ENCODE measurements around the gene MCL1. TPM values are rescaled to one million over a fixed set of nuclear protein-coding genes. Genes with fewer than 3 reads are reported as not detected.

MCL1 gene
- total RNA-seq, 2 experiments from 2014 or later, result 302 to 303 TPM

DNA sequence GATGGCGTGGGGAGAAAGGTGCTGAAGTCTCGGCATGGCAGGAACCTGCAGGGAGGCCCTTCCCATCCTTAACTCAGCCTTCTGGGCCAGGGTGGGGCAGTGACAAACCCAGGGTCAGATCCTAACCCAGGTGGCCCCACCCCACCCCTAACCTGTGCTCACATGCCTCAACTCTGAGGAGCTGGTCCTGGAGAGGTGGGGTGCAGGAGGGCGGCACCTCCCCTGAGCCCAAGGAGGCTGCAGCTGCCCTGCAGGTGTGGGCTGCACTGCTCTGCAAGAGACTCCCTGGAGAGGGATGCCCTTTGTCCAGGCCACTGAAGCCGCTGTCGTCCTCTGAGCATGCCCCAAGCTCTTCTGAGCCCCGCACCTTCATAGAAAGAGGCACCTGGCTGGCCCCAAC is 45.4 kb downstream of the MCL1 start:
- H3K36me3 Mint-ChIP-seq, result no peaks in the 10 kb centered on the region
- H3K4me1 Mint-ChIP-seq, result peaks cover 6% of the 10 kb centered on the region
- H3K27ac Mint-ChIP-seq, result no peak overlapping the region
- DNase-seq (no peak), ATAC-seq (ENCODE audit: low read depth) (no peak)
- H3K9me3 Mint-ChIP-seq, result no peaks in the 10 kb centered on the region
- POLR2A ChIA-PET, result interaction anchor here (0.6 kb wide), 1 partner anchor 30 kb away, joined by 3 read pairs; no protein-coding TSS in a partner anchor
- H3K4me3 Mint-ChIP-seq, result no peak overlapping the region
- H3K27me3 Mint-ChIP-seq, result no peaks in the 10 kb centered on the region

DNA sequence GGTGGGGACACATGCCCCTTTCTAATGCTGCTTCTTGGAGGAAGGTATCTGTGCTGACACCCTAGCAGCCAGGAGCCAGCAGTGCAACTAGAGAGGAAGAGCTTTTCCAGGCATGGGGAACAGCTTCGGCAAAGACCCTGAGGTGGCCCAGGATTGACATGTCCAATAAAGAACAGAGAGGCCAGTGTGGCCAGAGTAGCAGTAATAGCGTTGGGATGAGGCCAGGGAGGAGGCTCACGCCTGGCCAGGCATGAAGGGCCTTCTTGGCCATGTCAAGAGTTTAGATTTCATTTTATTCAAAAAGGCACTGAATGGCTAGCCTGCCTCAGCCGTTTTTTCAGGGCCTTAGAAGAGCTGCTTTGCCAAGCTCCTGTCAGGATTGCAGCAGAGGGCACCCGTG is 46.5 kb downstream of the MCL1 start:
- H3K36me3 Mint-ChIP-seq, result no peaks in the 10 kb centered on the region
- peaks cover 6% of the 10 kb centered on the region for H3K4me1 Mint-ChIP-seq
- POLR2A ChIA-PET, result interaction anchor here (0.8 kb wide), 1 partner anchor 86 kb away, joined by 3 read pairs; no protein-coding TSS in a partner anchor
- H3K27me3 Mint-ChIP-seq, result no peaks in the 10 kb centered on the region
- H3K4me3 Mint-ChIP-seq, result no peak overlapping the region
- H3K27ac Mint-ChIP-seq, result no peak overlapping the region
- H3K9me3 Mint-ChIP-seq, result no peaks in the 10 kb centered on the region
- ATAC-seq (ENCODE audit: low read depth) (no peak), DNase-seq (no peak)

DNA sequence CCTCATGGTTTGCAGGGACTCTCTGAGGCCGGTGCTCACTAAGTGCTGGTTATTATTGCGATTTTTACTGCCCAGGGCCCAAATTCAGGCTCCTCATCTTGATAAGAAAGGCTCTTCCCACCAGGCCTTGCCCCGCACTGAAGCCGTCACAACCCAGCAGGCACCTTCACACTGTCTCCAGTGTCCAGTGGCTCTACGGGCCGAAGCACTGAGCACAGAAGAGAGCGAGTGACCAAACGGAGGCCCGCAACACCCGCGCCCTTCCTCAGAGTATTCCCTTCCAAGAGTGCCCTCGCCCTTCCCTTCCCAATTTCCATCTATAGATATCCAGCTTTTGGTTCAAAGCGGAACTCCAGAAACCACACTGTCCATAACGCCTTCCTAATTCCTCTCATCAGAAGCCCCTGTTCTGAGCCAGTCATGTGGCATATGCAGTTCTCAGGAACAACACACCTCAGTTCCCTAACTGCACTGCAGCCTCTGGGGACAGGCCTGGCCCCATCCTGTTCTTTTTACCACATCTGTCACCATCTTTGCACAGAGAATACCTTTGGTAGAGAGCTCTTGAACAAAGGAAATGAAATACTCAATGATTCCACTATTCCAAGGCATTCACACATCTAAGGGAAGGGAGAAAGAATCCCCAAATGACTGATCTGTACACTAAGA is 48.8 kb downstream of the MCL1 start:
- POLR2A ChIA-PET, result no interaction called here
- Mint-ChIP-seq H3K27me3 (no peaks in the 10 kb centered on the region), H3K36me3 (no peaks in the 10 kb centered on the region)

GRCh38 chr1:150529017-150529416 is 50.4 kb downstream of the MCL1 start:
- DNase-seq (no peak), ATAC-seq (ENCODE audit: low read depth) (no peak)
- no peaks in the 10 kb centered on the region for H3K9me3 Mint-ChIP-seq
- peaks cover 4% of the 10 kb centered on the region for H3K27me3 Mint-ChIP-seq
- H3K4me1 Mint-ChIP-seq, result peaks cover 6% of the 10 kb centered on the region
- H3K36me3 Mint-ChIP-seq, result no peaks in the 10 kb centered on the region
- H3K27ac Mint-ChIP-seq, result no peak overlapping the region
- POLR2A ChIA-PET, result interaction anchor here (0.6 kb wide), 1 partner anchor 14 kb away, joined by 4 read pairs; no protein-coding TSS in a partner anchor
- no peak overlapping the region for H3K4me3 Mint-ChIP-seq

More for the DNA sequence above, 48.8 kb downstream of the MCL1 start:
- Mint-ChIP-seq H3K27ac (no peak overlapping the region), H3K4me1 (peaks cover 6% of the 10 kb centered on the region), H3K4me3 (no peak overlapping the region), H3K9me3 (no peaks in the 10 kb centered on the region)
- ATAC-seq (ENCODE audit: low read depth), result no peak
- DNase-seq, result no peak

GRCh38 chr1:150528196-150528595 is 51.2 kb downstream of the MCL1 start:
- Mint-ChIP-seq H3K4me1 (peaks cover 6% of the 10 kb centered on the region), H3K27me3 (peaks cover 4% of the 10 kb centered on the region), H3K9me3 (no peaks in the 10 kb centered on the region), H3K36me3 (no peaks in the 10 kb centered on the region), H3K27ac (no peak overlapping the region), H3K4me3 (no peak overlapping the region)
- DNase-seq (no peak), ATAC-seq (ENCODE audit: low read depth) (no peak)
- POLR2A ChIA-PET, result no interaction called here

DNA sequence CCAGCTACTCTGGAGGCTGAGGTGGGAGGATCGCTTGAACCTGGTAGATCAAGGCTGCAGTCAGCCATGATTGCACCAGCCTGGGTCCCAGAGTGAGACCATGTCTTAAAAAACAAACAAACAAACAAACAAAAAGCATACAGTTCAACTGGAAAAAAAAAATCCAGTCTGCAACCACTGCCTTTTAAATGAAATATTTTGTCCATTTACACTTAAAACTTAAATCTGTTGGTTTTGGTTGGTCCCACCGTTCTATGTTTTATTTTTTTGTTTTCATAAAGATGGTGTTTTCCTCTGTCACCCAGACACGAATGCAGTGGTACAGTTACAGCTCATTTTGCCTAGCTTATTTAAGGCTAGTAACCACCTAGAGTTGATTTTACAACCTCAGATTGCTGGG is 54.1 kb downstream of the MCL1 start:
- ATAC-seq (ENCODE audit: low read depth) (no peak), DNase-seq (no peak)
- Mint-ChIP-seq H3K36me3 (no peaks in the 10 kb centered on the region), H3K27me3 (peaks cover 9% of the 10 kb centered on the region), H3K9me3 (no peaks in the 10 kb centered on the region), H3K4me3 (no peak overlapping the region), H3K27ac (no peak overlapping the region), H3K4me1 (peaks cover 4% of the 10 kb centered on the region)
- POLR2A ChIA-PET, result no interaction called here

Small RNA genes lying within 50 kb of the gene (microRNA-seq; reads per million reads assigned to microRNA genes)
- gene MIR4257, result not detected

Other genes with a start within 250 kb of the MCL1 start
- gene RPRD2, start 215.5 kb downstream of the MCL1 start, total RNA-seq, result 10 to 100 TPM; 42.2 to 42.3 TPM
- 10 to 100 TPM; 41.6 to 42.9 TPM for gene TARS2, start 92.2 kb downstream of the MCL1 start, total RNA-seq
- 1 to 10 TPM; 1.4 to 1.7 TPM for gene ECM1, start 71.5 kb downstream of the MCL1 start, total RNA-seq
- gene FALEC, start 63.9 kb downstream of the MCL1 start, total RNA-seq, result under 1 TPM; 0.58 to 0.60 TPM
- under 1 TPM; 0.11 to 0.30 TPM for gene ADAMTSL4, start 30.2 kb downstream of the MCL1 start, total RNA-seq
- gene ENSA, start 50.0 kb upstream of the MCL1 start, total RNA-seq, result 100 to 1,000 TPM; 161 to 172 TPM
- gene GOLPH3L, start 117.5 kb upstream of the MCL1 start, total RNA-seq, result 10 to 100 TPM; 22.2 to 22.6 TPM
- under 1 TPM; 0.62 to 0.69 TPM for gene HORMAD1, start 141.3 kb upstream of the MCL1 start, total RNA-seq
- 100 to 1,000 TPM; 104 to 106 TPM for gene CTSS, start 186.2 kb upstream of the MCL1 start, total RNA-seq
- gene CTSK, start 228.7 kb upstream of the MCL1 start, total RNA-seq, result 1 to 10 TPM; 6.7 to 9.4 TPM